GM18511 (cell line): ENCODE data around the gene GNL1.
"Not testable (repeated sequence)": the region's sequence is repeated elsewhere in the genome, so short reads cannot be mapped to it uniquely, and the experiment has no call there.

Experiments
- ATAC-seq: cut with Tn5 transposase; IDR thresholded peaks from one replicate; pipeline ENCODE4 v1.9.1; 2021; ENCODE audit warnings: mild to moderate bottlenecking, moderate library complexity; ENCODE audit not compliant: unreplicated experiment

Gene GNL1

GRCh38 chr6:30533460-30534294 is 22.6 kb downstream of the GNL1 start:
- no peak for ATAC-seq

- no peak for ATAC-seq
Observed at GRCh38 chr6:30530014-30530413, 26.3 kb downstream of the GNL1 start.

GRCh38 chr6:30529349-30529875 is 26.9 kb downstream of the GNL1 start:
- peak; percentile 67 for ATAC-seq

- not testable (repeated sequence) for ATAC-seq
Observed at GRCh38 chr6:30526444-30526843, 29.8 kb downstream of the GNL1 start.

GRCh38 chr6:30521952-30522351 is 34.3 kb downstream of the GNL1 start:
- ATAC-seq = not testable (repeated sequence)

- ATAC-seq = not testable (repeated sequence)
Observed at GRCh38 chr6:30521082-30521481, 35.2 kb downstream of the GNL1 start.

- ATAC-seq = no peak
Observed at GRCh38 chr6:30520522-30520921, 35.8 kb downstream of the GNL1 start.

- ATAC-seq = not testable (repeated sequence)
Observed at GRCh38 chr6:30518505-30519145, 37.7 kb downstream of the GNL1 start.

- ATAC-seq = not testable (repeated sequence)
Observed at GRCh38 chr6:30517767-30518504, 38.4 kb downstream of the GNL1 start.

GRCh38 chr6:30516754-30517076 is 39.6 kb downstream of the GNL1 start:
- not testable (repeated sequence) for ATAC-seq

- peak; percentile 78 for ATAC-seq
Observed at GRCh38 chr6:30515944-30516753, 40.1 kb downstream of the GNL1 start.

GRCh38 chr6:30515106-30515505 is 41.2 kb downstream of the GNL1 start:
- ATAC-seq = no peak

- no peak for ATAC-seq
Observed at GRCh38 chr6:30513451-30513850, 42.8 kb downstream of the GNL1 start.

- ATAC-seq = no peak
Observed at GRCh38 chr6:30511169-30511546, 45.1 kb downstream of the GNL1 start.

GRCh38 chr6:30510419-30511168 is 45.7 kb downstream of the GNL1 start:
- ATAC-seq = no peak

GRCh38 chr6:30508890-30509736 is 47.2 kb downstream of the GNL1 start:
- peak; percentile 63 for ATAC-seq

GRCh38 chr6:30507849-30508827 is 48.2 kb downstream of the GNL1 start:
- no peak for ATAC-seq
